ENCODE measurements around the gene CIROP.
"Not testable (repeated sequence)": the region's sequence is repeated elsewhere in the genome, so short reads cannot be mapped to it uniquely, and the experiment has no call there.

Gene CIROP

GRCh38 chr14:23109769-23110168 lies 5.0 kb upstream of the CIROP start:
- Mint-ChIP-seq H3K27me3 (no peaks in the 10 kb centered on the region), H3K27ac (no peak overlapping the region), H3K9me3 (no peaks in the 10 kb centered on the region), H3K4me1 (peaks cover 5% of the 10 kb centered on the region), H3K4me3 (no peak overlapping the region)
- DNase-seq (no peak), ATAC-seq (no peak)

GRCh38 chr14:23108169-23108568 lies 3.4 kb upstream of the CIROP start:
- not testable (repeated sequence) for H3K27me3 Mint-ChIP-seq, ATAC-seq, H3K27ac Mint-ChIP-seq, H3K9me3 Mint-ChIP-seq, H3K4me1 Mint-ChIP-seq, H3K4me3 Mint-ChIP-seq, DNase-seq

GRCh38 chr14:23107620-23108019 lies 2.8 kb upstream of the CIROP start:
- H3K27me3 Mint-ChIP-seq, H3K4me3 Mint-ChIP-seq, H3K4me1 Mint-ChIP-seq, H3K9me3 Mint-ChIP-seq, ATAC-seq, H3K27ac Mint-ChIP-seq, DNase-seq: not testable (repeated sequence)

DNA sequence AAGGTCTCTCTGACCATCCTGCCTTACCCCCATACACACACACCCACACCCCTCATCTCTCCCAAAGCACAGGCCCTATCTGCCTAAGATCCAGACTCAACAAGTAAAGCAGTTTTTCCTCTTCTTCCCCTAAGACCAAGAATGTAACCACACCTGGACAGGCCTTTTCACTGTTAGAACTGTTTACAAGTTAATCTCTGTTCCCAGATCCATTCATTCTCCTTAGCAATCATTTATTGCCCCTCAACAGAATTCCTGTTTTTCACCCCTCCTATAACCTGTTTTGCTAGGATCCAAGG lies 1.9 kb upstream of the CIROP start:
- no peak overlapping the region for H3K27ac Mint-ChIP-seq
- ATAC-seq (no peak), DNase-seq (no peak)
- H3K4me3 Mint-ChIP-seq, result no peak overlapping the region
- no peaks in the 10 kb centered on the region for H3K9me3 Mint-ChIP-seq
- no peaks in the 10 kb centered on the region for H3K4me1 Mint-ChIP-seq
- no peaks in the 10 kb centered on the region for H3K27me3 Mint-ChIP-seq

- Mint-ChIP-seq H3K4me1 (no peaks in the 10 kb centered on the region), H3K9me3 (no peaks in the 10 kb centered on the region), H3K27me3 (no peaks in the 10 kb centered on the region), H3K27ac (no peak overlapping the region), H3K4me3 (no peak overlapping the region)
- DNase-seq (no peak), ATAC-seq (no peak)
These were observed 597 bp upstream of the CIROP start for GRCh38 chr14:23105348-23105824.

- H3K4me3 Mint-ChIP-seq, result no peak overlapping the region
- H3K27me3 Mint-ChIP-seq, result no peaks in the 10 kb centered on the region
- no peak overlapping the region for H3K27ac Mint-ChIP-seq
- no peak for DNase-seq
- H3K4me1 Mint-ChIP-seq, result no peaks in the 10 kb centered on the region
- ATAC-seq, result no peak
- H3K9me3 Mint-ChIP-seq, result no peaks in the 10 kb centered on the region
These were observed 659 bp downstream of the CIROP start for GRCh38 chr14:23104070-23104590.

DNA sequence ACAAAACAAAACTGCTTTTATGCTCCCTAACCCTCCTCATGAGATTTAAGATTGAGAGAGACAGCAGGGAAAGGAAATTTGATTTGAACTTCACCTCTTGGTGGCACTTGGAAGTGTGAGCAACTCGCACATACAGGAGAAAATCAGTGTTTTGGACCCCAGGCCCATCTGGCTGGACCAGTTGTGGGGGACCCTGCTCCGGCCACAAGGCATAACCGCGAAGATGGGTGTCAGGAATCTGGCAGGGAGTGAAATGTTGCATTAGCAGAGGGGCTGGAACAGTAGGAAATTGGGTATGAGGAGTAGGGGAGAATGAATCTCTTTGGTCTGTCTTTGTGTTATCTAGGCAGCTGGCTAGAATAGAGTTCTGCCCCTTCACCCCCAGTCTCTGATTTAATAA lies 1.2 kb downstream of the CIROP start:
- Mint-ChIP-seq H3K4me1 (no peaks in the 10 kb centered on the region), H3K4me3 (no peak overlapping the region), H3K27ac (no peak overlapping the region), H3K27me3 (no peaks in the 10 kb centered on the region), H3K9me3 (no peaks in the 10 kb centered on the region)
- no peak for ATAC-seq
- DNase-seq, result no peak

DNA sequence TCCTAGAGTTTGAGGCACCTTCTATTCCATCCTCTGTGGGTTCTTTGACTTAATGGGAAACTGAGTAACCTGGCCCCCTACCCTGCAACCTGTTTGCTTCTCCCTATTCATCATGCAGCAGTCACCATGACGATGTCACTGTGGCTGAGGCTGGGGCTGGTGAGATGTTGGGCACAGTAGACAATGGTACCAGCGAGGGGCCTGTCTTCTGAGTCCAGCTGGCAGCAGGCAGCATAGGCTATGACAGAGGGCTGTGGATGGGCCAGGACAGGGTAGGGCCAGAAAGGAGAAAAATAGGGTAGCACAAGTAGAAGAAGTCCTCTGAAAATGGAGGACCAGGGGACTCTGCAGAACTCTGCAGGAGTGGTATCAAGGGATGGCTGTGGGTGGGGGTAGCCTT lies 2.0 kb downstream of the CIROP start:
- no peak overlapping the region for H3K27ac Mint-ChIP-seq
- no peak overlapping the region for H3K4me3 Mint-ChIP-seq
- no peak for DNase-seq
- ATAC-seq, result no peak
- H3K27me3 Mint-ChIP-seq, result no peaks in the 10 kb centered on the region
- H3K4me1 Mint-ChIP-seq, result peaks cover under 1% of the 10 kb centered on the region
- H3K9me3 Mint-ChIP-seq, result no peaks in the 10 kb centered on the region

- Mint-ChIP-seq H3K4me1 (peaks cover 8% of the 10 kb centered on the region), H3K9me3 (no peaks in the 10 kb centered on the region), H3K27ac (no peak overlapping the region), H3K4me3 (no peak overlapping the region), H3K27me3 (no peaks in the 10 kb centered on the region)
- DNase-seq, result no peak
- no peak for ATAC-seq
These were observed 2.7 kb downstream of the CIROP start for GRCh38 chr14:23101986-23102625.

- peaks cover 15% of the 10 kb centered on the region for H3K4me1 Mint-ChIP-seq
- DNase-seq (no peak), ATAC-seq (no peak)
- H3K27me3 Mint-ChIP-seq, result no peaks in the 10 kb centered on the region
- no peak overlapping the region for H3K4me3 Mint-ChIP-seq
- peak overlapping the region in 1 of 2 donors; percentile 49 for H3K27ac Mint-ChIP-seq
- no peaks in the 10 kb centered on the region for H3K9me3 Mint-ChIP-seq
These were observed 3.4 kb downstream of the CIROP start for GRCh38 chr14:23101213-23101970.

DNA sequence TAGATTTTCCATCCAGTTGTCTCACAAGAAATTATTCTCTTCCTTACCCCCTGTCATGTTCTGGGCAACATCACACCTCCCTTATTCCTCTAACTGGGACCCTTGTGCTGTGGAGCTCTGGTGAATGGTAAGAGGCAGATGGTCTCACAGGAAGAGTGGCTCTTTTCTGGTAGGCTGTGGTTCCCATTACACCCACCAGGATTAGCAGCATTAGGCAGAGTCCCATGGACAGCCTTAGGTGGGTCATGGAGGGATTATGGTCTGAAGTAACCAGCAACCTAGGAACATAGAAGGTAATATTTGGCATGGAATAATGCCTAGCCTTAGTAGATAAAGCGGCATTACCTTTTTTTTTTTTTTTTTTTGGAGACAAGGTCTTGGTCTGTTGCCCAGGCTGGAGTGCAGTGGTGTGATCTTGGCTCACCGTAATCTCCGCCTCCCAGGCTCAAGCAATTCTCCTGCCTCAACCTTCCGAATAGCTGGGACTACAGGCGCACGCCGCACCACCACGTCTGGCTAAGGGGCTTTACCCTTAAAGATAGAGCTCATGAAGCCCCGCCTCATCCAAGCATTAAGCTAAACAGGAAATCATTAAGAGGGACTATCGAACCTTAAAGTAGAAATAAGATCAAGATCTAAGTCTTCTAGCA lies 5.5 kb downstream of the CIROP start:
- no peak for ATAC-seq
- Mint-ChIP-seq H3K4me3 (no peak overlapping the region), H3K4me1 (peaks cover 16% of the 10 kb centered on the region)

GRCh38 chr14:23097786-23098185 lies 7.0 kb downstream of the CIROP start:
- Mint-ChIP-seq H3K4me3 (no peak overlapping the region), H3K27me3 (no peaks in the 10 kb centered on the region), H3K4me1 (peaks cover 16% of the 10 kb centered on the region), H3K27ac (no peak overlapping the region), H3K9me3 (no peaks in the 10 kb centered on the region)
- ATAC-seq, result no peak
- DNase-seq, result no peak

More for the DNA sequence above, 5.5 kb downstream of the CIROP start:
- no peak for DNase-seq
- Mint-ChIP-seq H3K9me3 (no peaks in the 10 kb centered on the region), H3K27ac (no peak overlapping the region), H3K27me3 (no peaks in the 10 kb centered on the region)

- Mint-ChIP-seq H3K4me3 (no peak within 1 kb of the TSS), H3K27me3 (no peaks in the 10 kb centered on the region), H3K9me3 (no peaks in the 10 kb centered on the region), H3K27ac (no peak within 1 kb of the TSS), H3K4me1 (peaks cover 22% of the 10 kb centered on the region)
- DNase-seq, result peak; percentile 99 to 100
- peak; percentile 94 for ATAC-seq
These were observed 9.3 kb downstream of the CIROP start, which contains the start of gene C14orf119 for GRCh38 chr14:23095196-23096108. TSS of gene C14orf119 (plus strand) at chr14:23095505. CDS start at chr14:23097659, 2,154 bp downstream.

- peak; percentile 65 for ATAC-seq
- Mint-ChIP-seq H3K27ac (no peak within 1 kb of the TSS), H3K27me3 (no peaks in the 10 kb centered on the region), H3K9me3 (no peaks in the 10 kb centered on the region), H3K4me3 (no peak within 1 kb of the TSS), H3K4me1 (peaks cover 25% of the 10 kb centered on the region)
- peak in 1 of 2 donors; percentile 77 for DNase-seq
These were observed 10.1 kb downstream of the CIROP start, which contains the start of gene ACIN1 for GRCh38 chr14:23094666-23095195. TSS of gene ACIN1 (minus strand) at chr14:23095136. CDS start at chr14:23095112, 24 bp downstream.

Data from stimulated activated naive CD8-positive, alpha-beta T cell treated with anti-CD3 and anti-CD28 coated beads, Interleukin-15, amount 100 ng/mL, for 72 hours (primary cell).